Hepatocyte (in vitro differentiated cells): ENCODE results near the gene CEBPG.

ENCODE experiments used
- CTCF ChIP-seq: fragments of 200-600 bp; sonication (generic); IDR thresholded peaks from 2 replicates; pipeline ENCODE4 v1.5.1; 2016; ENCODE audit warnings: antibody characterized with exemption, mild to moderate bottlenecking; ENCODE audit not compliant: poor library complexity
- EZH2 ChIP-seq: fragments of 200-600 bp; sonication (generic); IDR thresholded peaks from 2 replicates; pipeline ENCODE4 v1.6.1; 2016; ENCODE audit warnings: antibody characterized with exemption, mild to moderate bottlenecking, borderline replicate concordance
- EZH2phosphoT487 ChIP-seq: fragments of 200-600 bp; sonication (generic); IDR thresholded peaks from one replicate; pipeline ENCODE4 v1.6.1; 2018; ENCODE audit warnings: antibody characterized with exemption, mild to moderate bottlenecking, low read depth, moderate library complexity; ENCODE audit not compliant: unreplicated experiment, severe bottlenecking

GRCh38 chr19:33340991-33341390 lies 32.5 kb upstream of the CEBPG start:
- TF ChIP-seq CTCF = no peak
- TF ChIP-seq EZH2phosphoT487 = no peak
- TF ChIP-seq EZH2 = no peak
